ENCODE data around the gene EYS.

DNA sequence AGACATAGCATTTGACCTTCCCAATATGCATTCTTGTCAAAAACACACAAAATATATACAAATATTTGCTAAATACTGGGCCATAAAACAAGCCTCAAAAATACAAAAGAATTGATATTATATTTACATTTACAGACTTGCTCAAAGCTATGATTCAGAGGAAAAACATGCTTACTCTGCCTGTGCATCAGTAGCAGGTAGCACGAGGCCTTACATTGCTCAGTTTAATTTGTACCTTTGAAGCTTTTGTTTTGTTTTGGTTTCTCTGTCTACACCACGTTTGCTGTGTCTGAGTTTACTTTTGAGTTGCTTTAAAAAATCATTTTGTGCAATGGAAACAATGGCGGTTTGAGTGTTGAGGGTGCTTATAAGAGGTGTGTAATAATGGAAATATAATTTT lies 1972.1 kb downstream of the EYS start:
- TF ChIP-seq, protein P1, sequence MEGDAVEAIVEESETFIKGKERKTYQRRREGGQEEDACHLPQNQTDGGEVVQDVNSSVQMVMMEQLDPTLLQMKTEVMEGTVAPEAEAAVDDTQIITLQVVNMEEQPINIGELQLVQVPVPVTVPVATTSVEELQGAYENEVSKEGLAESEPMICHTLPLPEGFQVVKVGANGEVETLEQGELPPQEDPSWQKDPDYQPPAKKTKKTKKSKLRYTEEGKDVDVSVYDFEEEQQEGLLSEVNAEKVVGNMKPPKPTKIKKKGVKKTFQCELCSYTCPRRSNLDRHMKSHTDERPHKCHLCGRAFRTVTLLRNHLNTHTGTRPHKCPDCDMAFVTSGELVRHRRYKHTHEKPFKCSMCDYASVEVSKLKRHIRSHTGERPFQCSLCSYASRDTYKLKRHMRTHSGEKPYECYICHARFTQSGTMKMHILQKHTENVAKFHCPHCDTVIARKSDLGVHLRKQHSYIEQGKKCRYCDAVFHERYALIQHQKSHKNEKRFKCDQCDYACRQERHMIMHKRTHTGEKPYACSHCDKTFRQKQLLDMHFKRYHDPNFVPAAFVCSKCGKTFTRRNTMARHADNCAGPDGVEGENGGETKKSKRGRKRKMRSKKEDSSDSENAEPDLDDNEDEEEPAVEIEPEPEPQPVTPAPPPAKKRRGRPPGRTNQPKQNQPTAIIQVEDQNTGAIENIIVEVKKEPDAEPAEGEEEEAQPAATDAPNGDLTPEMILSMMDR (IDR thresholded peaks at IDR 0.05), result no peak
- no peak for TF ChIP-seq POLR2AphosphoS5 (IDR thresholded peaks at IDR 0.05)
- TF ChIP-seq POLR2A (IDR thresholded peaks at IDR 0.05), result no peak

Data from stomach (tissue), 4 donors.